Lower leg skin (tissue), 3 donors: Measurements from ENCODE around the gene SEMA3D.

Experiments
- CTCF ChIP-seq, 3 donors: fragments of 450-650 bp; IDR thresholded peaks; one replicate each; pipeline ENCODE4 v1.5.1; 2016; ENCODE audit warnings: antibody characterized with exemption in 3 of 3, mild to moderate bottlenecking in 3 of 3, moderate library complexity in 2 of 3
- POLR2A ChIP-seq, 2 donors: fragments of 450-650 bp; IDR thresholded peaks; one replicate each; pipeline ENCODE4 v1.6.1; 2016 to 2017; ENCODE audit warnings: antibody characterized with exemption in 2 of 2, mild to moderate bottlenecking in 1 of 2, moderate library complexity in 1 of 2

GRCh38 chr7:84981055-84981976 is 205.5 kb downstream of the SEMA3D start:
- TF ChIP-seq CTCF (IDR thresholded peaks at IDR 0.05) (no peak), POLR2A (IDR thresholded peaks at IDR 0.05) (no peak)
